ENCODE measurements around the gene ADCY9.
"Not testable (repeated sequence)": the region's sequence is repeated elsewhere in the genome, so short reads cannot be mapped to it uniquely, and the experiment has no call there.

DNA sequence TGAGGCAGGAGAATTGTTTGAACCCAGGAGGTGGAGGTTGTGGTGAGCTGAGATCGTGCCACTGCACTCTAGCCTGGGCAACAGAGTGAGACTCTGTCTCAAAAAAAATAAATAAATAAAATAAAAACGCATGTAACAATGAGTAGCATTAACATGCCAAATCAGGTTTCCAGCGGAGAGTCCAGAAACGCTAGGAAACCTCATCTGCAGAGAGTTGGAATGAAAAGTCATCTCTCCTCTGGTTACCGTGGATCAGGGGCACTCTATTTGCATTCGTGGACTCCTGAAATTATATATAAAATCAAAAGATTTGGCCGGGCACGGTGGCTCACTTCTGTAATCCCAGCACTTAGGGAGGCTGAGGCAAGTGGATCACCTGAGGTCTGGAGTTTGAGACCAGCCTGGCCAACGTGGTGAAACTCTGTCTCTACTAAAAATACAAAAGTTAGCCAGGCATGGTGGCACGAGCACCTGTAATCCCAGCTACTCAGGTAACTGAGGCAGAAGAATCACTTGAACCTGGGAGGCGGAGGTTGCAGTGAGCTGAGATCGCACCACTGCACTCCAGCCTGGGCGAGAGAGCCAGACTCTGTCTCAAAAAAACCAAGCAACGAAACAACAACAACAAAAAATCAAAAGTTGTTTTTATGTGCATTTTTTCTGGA lies 156.2 kb downstream of the ADCY9 start:
- TF ChIP-seq MAFK (IDR thresholded peaks at IDR 0.05; ENCODE audit: partially characterized antibody); CTCF (IDR thresholded peaks at IDR 0.05); HOXB5 (CRISPR knock-in tag; IDR thresholded peaks at IDR 0.05); JUNB (IDR thresholded peaks at IDR 0.05); USF2 (IDR thresholded peaks at IDR 0.05); ZFP36 (IDR thresholded peaks at IDR 0.05; ENCODE audit: borderline replicate concordance, partially characterized antibody); RNF2 (IDR thresholded peaks at IDR 0.05; ENCODE audit: borderline replicate concordance, low read depth): not testable (repeated sequence)
- TF ChIP-seq, protein P1, sequence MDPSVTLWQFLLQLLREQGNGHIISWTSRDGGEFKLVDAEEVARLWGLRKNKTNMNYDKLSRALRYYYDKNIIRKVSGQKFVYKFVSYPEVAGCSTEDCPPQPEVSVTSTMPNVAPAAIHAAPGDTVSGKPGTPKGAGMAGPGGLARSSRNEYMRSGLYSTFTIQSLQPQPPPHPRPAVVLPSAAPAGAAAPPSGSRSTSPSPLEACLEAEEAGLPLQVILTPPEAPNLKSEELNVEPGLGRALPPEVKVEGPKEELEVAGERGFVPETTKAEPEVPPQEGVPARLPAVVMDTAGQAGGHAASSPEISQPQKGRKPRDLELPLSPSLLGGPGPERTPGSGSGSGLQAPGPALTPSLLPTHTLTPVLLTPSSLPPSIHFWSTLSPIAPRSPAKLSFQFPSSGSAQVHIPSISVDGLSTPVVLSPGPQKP (IDR thresholded peaks at IDR 0.05; ENCODE audit: low read depth, low read length) = not testable (repeated sequence)
- TF ChIP-seq, protein P2, sequence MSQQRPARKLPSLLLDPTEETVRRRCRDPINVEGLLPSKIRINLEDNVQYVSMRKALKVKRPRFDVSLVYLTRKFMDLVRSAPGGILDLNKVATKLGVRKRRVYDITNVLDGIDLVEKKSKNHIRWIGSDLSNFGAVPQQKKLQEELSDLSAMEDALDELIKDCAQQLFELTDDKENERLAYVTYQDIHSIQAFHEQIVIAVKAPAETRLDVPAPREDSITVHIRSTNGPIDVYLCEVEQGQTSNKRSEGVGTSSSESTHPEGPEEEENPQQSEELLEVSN (IDR thresholded peaks at IDR 0.05; ENCODE audit: borderline replicate concordance, low read depth) = not testable (repeated sequence)

All from A549 (cell line).